ENCODE measurements around the gene RFXAP.

DNA sequence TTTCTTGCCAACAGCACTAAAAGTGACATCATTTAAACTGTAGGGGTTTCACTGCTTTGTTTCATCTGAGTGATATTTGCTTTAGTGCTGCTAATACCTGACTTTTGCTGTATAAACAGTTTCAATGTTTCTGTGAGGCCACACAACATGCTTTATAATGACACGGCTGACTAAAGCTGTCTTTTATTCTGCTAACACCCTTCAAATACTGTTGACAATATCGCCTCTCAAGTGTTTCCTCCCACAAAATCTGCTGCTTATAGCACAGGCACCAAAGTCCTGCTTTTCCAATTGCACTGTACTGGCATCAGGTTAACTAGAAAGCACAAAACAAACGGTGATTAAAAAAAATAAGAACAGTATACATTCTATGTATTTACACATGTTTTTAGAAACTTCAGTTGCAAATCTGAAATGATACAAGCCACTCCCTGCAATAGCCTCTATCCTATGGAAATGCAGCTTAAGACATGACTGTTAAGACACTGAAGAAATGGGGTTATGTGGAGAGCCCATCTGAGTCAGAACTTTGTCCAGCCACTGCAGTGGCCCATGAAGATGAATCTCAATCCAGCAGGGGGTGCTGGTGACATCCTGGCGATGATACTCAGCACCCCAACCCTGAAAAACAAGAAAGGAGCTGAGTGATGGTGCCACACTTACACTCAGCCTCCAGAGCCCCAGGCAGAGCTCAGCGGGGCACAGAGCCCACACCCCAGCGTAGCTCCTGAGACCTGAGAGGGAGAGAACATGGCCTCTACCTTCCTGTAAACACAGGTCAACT lies 29.4 kb downstream of the RFXAP start:
- TF ChIP-seq POLR2A (IDR thresholded peaks at IDR 0.05; ENCODE audit: borderline replicate concordance, extremely low read depth, insufficient read depth, insufficient read length) = no peak
- TF ChIP-seq CTCF (IDR thresholded peaks at IDR 0.05 in 2 of 3, conservative IDR thresholded peaks at IDR 0.05 in 1 of 3; ENCODE audit: borderline replicate concordance in 1 of 3, insufficient read depth in 1 of 3, low read depth in 2 of 3, low read length in 2 of 3) = peak in 2 of 3 experiments; percentile 21 to 27; a peak in 1 of 6 replicates
- TF ChIP-seq, protein P1, sequence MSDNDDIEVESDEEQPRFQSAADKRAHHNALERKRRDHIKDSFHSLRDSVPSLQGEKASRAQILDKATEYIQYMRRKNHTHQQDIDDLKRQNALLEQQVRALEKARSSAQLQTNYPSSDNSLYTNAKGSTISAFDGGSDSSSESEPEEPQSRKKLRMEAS (IDR thresholded peaks at IDR 0.05) = no peak
- no peak for TF ChIP-seq RAD21 (IDR thresholded peaks at IDR 0.05; ENCODE audit: low read depth)
- no peak for TF ChIP-seq EZH2 (IDR thresholded peaks at IDR 0.05)
- TF ChIP-seq SRF (IDR thresholded peaks at IDR 0.05; ENCODE audit: low read depth) = no peak
- TF ChIP-seq TCF7L2 (IDR thresholded peaks at IDR 0.05; ENCODE audit: borderline replicate concordance, extremely low read depth, insufficient read depth, insufficient read length) = no peak
- TF ChIP-seq POLR2AphosphoS5 (IDR thresholded peaks at IDR 0.05; ENCODE audit: low read depth, low read length) = no peak
- no peak for TF ChIP-seq YY1 (IDR thresholded peaks at IDR 0.05; ENCODE audit: extremely low read depth, insufficient replicate concordance, low read depth, low read length)
- TF ChIP-seq CEBPB (IDR thresholded peaks at IDR 0.05; ENCODE audit: low read depth) = no peak
- TF ChIP-seq SP1 (IDR thresholded peaks at IDR 0.05; ENCODE audit: low read depth) = no peak

Data from HCT116 (cell line).